LNCAP (cell line): Measurements from ENCODE around the gene BIN1.

Experiments
- CTCF ChIP-seq: fragments of 450-650 bp; IDR thresholded peaks from 2 replicates; pipeline ENCODE4 v1.5.1; 2017; ENCODE audit warnings: mild to moderate bottlenecking

The BIN1 gene

GRCh38 chr2:127101756-127102477, 5.0 kb downstream of the BIN1 start:
- no peak for TF ChIP-seq CTCF

- TF ChIP-seq CTCF: no peak
These were observed 5.8 kb downstream of the BIN1 start for GRCh38 chr2:127101048-127101611.

GRCh38 chr2:127100251-127101047, 6.5 kb downstream of the BIN1 start:
- TF ChIP-seq CTCF: no peak

GRCh38 chr2:127098711-127099110, 8.2 kb downstream of the BIN1 start:
- no peak for TF ChIP-seq CTCF

GRCh38 chr2:127097841-127098651, 8.9 kb downstream of the BIN1 start:
- TF ChIP-seq CTCF: no peak

- TF ChIP-seq CTCF: no peak
These were observed 9.5 kb downstream of the BIN1 start for GRCh38 chr2:127097471-127097765.

- TF ChIP-seq CTCF: no peak
These were observed 10.1 kb downstream of the BIN1 start for GRCh38 chr2:127096718-127097470.
